Breast epithelium (tissue), 3 donors: ENCODE data around the gene ZNF69.
"Not testable (repeated sequence)": the region's sequence is repeated elsewhere in the genome, so short reads cannot be mapped to it uniquely, and the experiment has no call there.

Source experiments
- CTCF ChIP-seq, 3 donors: fragments of 450-650 bp; IDR thresholded peaks; one replicate each; pipeline ENCODE4 v1.5.1; 2016 to 2017; ENCODE audit warnings: antibody characterized with exemption in 3 of 3, mild to moderate bottlenecking in 3 of 3, moderate library complexity in 3 of 3
- POLR2A ChIP-seq: fragments of 450-650 bp; IDR thresholded peaks from one replicate; pipeline ENCODE4 v1.6.1; 2016; ENCODE audit warnings: antibody characterized with exemption, mild to moderate bottlenecking, moderate library complexity

DNA sequence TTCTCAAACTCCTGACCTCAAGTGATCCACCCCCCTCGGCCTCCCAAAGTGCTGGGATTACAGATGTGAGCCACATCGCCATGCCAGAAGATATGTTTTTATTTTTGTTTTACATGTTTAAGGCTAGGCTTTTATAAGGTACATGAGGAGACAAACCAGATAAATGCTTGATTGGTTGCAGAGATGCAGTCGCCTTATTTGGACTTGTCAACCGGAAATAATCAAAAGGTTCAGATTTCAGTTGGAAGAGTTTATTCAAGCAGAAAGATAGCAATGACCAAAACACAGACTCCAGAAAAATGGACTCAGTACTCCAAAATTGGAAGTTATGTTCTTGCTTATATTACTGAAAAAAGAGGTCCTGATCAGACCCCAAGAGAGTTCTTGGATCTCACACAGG is 37.3 kb upstream of the ZNF69 start:
- not testable (repeated sequence) for TF ChIP-seq CTCF (IDR thresholded peaks at IDR 0.05); POLR2A
